Measurements from ENCODE around the gene TAS2R10.
"Not testable (repeated sequence)": the region's sequence is repeated elsewhere in the genome, so short reads cannot be mapped to it uniquely, and the experiment has no call there.

TAS2R10 gene

GRCh38 chr12:10842862-10843261 is 16.7 kb upstream of the TAS2R10 start:
- Histone ChIP-seq H3K4me1 (ENCODE audit: control insufficient read depth, insufficient read depth, low read length) (no peaks in the 10 kb centered on the region), H3K4me3 (ENCODE audit: low read length in 2 of 2) (no peak overlapping the region), H3K27ac (ENCODE audit: low read length) (no peak overlapping the region), H3K9ac (ENCODE audit: low read length in 2 of 2) (no peak overlapping the region), H3K36me3 (ENCODE audit: control insufficient read depth in 2 of 2, insufficient read depth in 2 of 2, low read length in 2 of 2) (peaks cover 3 to 5% of the 10 kb centered on the region in 2 donors), H3K9me3 (ENCODE audit: control insufficient read depth in 2 of 2, low read length in 2 of 2) (no peaks in the 10 kb centered on the region), H3K27me3 (ENCODE audit: control insufficient read depth in 1 of 2, insufficient read depth in 2 of 2, low read length in 2 of 2) (no peaks in the 10 kb centered on the region)

- Histone ChIP-seq H3K9me3 (ENCODE audit: control insufficient read depth in 2 of 2, low read length in 2 of 2) (no peaks in the 10 kb centered on the region), H3K36me3 (ENCODE audit: control insufficient read depth in 2 of 2, insufficient read depth in 2 of 2, low read length in 2 of 2) (peaks cover 2 to 3% of the 10 kb centered on the region in 2 donors), H3K27me3 (ENCODE audit: control insufficient read depth in 1 of 2, insufficient read depth in 2 of 2, low read length in 2 of 2) (no peaks in the 10 kb centered on the region), H3K4me3 (ENCODE audit: low read length in 2 of 2) (no peak overlapping the region), H3K27ac (ENCODE audit: low read length) (no peak overlapping the region), H3K4me1 (ENCODE audit: control insufficient read depth, insufficient read depth, low read length) (no peaks in the 10 kb centered on the region), H3K9ac (ENCODE audit: low read length in 2 of 2) (no peak overlapping the region)
Observed at GRCh38 chr12:10838461-10838860, 12.3 kb upstream of the TAS2R10 start.

GRCh38 chr12:10829994-10830393 is 3.8 kb upstream of the TAS2R10 start:
- H3K27me3 ChIP-seq (ENCODE audit: control insufficient read depth in 1 of 2, insufficient read depth in 2 of 2, low read length in 2 of 2), result no peaks in the 10 kb centered on the region
- H3K4me1 ChIP-seq (ENCODE audit: control insufficient read depth, insufficient read depth, low read length), result no peaks in the 10 kb centered on the region
- H3K9ac ChIP-seq (ENCODE audit: low read length in 2 of 2), result no peak overlapping the region
- no peak overlapping the region for H3K4me3 ChIP-seq (ENCODE audit: low read length in 2 of 2)
- H3K36me3 ChIP-seq (ENCODE audit: control insufficient read depth in 2 of 2, insufficient read depth in 2 of 2, low read length in 2 of 2), result no peaks in the 10 kb centered on the region
- no peak overlapping the region for H3K27ac ChIP-seq (ENCODE audit: low read length)
- H3K9me3 ChIP-seq (ENCODE audit: control insufficient read depth in 2 of 2, low read length in 2 of 2), result no peaks in the 10 kb centered on the region

- Histone ChIP-seq H3K27me3 (ENCODE audit: control insufficient read depth in 1 of 2, insufficient read depth in 2 of 2, low read length in 2 of 2) (no peaks in the 10 kb centered on the region), H3K9me3 (ENCODE audit: control insufficient read depth in 2 of 2, low read length in 2 of 2) (no peaks in the 10 kb centered on the region), H3K4me3 (ENCODE audit: low read length in 2 of 2) (no peak overlapping the region), H3K4me1 (ENCODE audit: control insufficient read depth, insufficient read depth, low read length) (no peaks in the 10 kb centered on the region), H3K9ac (ENCODE audit: low read length in 2 of 2) (no peak overlapping the region), H3K27ac (ENCODE audit: low read length) (no peak overlapping the region), H3K36me3 (ENCODE audit: control insufficient read depth in 2 of 2, insufficient read depth in 2 of 2, low read length in 2 of 2) (no peaks in the 10 kb centered on the region)
Observed at GRCh38 chr12:10824957-10825356, 1.2 kb downstream of the TAS2R10 start.

GRCh38 chr12:10811883-10812536 is 14.1 kb downstream of the TAS2R10 start:
- Histone ChIP-seq H3K27me3 (ENCODE audit: control insufficient read depth in 1 of 2, insufficient read depth in 2 of 2, low read length in 2 of 2) (no peaks in the 10 kb centered on the region), H3K27ac (ENCODE audit: low read length) (no peak overlapping the region), H3K9me3 (ENCODE audit: control insufficient read depth in 2 of 2, low read length in 2 of 2) (no peaks in the 10 kb centered on the region), H3K4me3 (ENCODE audit: low read length in 2 of 2) (no peak overlapping the region), H3K36me3 (ENCODE audit: control insufficient read depth in 2 of 2, insufficient read depth in 2 of 2, low read length in 2 of 2) (no peaks in the 10 kb centered on the region), H3K4me1 (ENCODE audit: control insufficient read depth, insufficient read depth, low read length) (no peaks in the 10 kb centered on the region), H3K9ac (ENCODE audit: low read length in 2 of 2) (no peak overlapping the region)

GRCh38 chr12:10810068-10810467 is 16.1 kb downstream of the TAS2R10 start, which contains the start of gene TAS2R9:
Gene TAS2R9, minus strand, starts transcription at chr12:10810168. Its CDS starts 93 bp downstream, at chr12:10810075.
- Histone ChIP-seq H3K27ac (ENCODE audit: low read length) (no peak within 1 kb of the TSS), H3K4me1 (ENCODE audit: control insufficient read depth, insufficient read depth, low read length) (no peaks in the 10 kb centered on the region), H3K4me3 (ENCODE audit: low read length in 2 of 2) (no peak within 1 kb of the TSS), H3K36me3 (ENCODE audit: control insufficient read depth in 2 of 2, insufficient read depth in 2 of 2, low read length in 2 of 2) (no peaks in the 10 kb centered on the region), H3K9ac (ENCODE audit: low read length in 2 of 2) (no peak within 1 kb of the TSS), H3K9me3 (ENCODE audit: control insufficient read depth in 2 of 2, low read length in 2 of 2) (no peaks in the 10 kb centered on the region), H3K27me3 (ENCODE audit: control insufficient read depth in 1 of 2, insufficient read depth in 2 of 2, low read length in 2 of 2) (no peaks in the 10 kb centered on the region)

GRCh38 chr12:10807186-10807585 is 19.0 kb downstream of the TAS2R10 start, which contains the start of gene TAS2R8:
Gene TAS2R8, minus strand, starts transcription at chr12:10807286. Its CDS starts 306 bp downstream, at chr12:10806980.
- H3K9ac ChIP-seq (ENCODE audit: low read length in 2 of 2), result no peak within 1 kb of the TSS
- no peaks in the 10 kb centered on the region for H3K9me3 ChIP-seq (ENCODE audit: control insufficient read depth in 2 of 2, low read length in 2 of 2)
- no peaks in the 10 kb centered on the region for H3K36me3 ChIP-seq (ENCODE audit: control insufficient read depth in 2 of 2, insufficient read depth in 2 of 2, low read length in 2 of 2)
- H3K27me3 ChIP-seq (ENCODE audit: control insufficient read depth in 1 of 2, insufficient read depth in 2 of 2, low read length in 2 of 2), result no peaks in the 10 kb centered on the region
- H3K4me3 ChIP-seq (ENCODE audit: low read length in 2 of 2), result no peak within 1 kb of the TSS
- no peaks in the 10 kb centered on the region for H3K4me1 ChIP-seq (ENCODE audit: control insufficient read depth, insufficient read depth, low read length)
- no peak within 1 kb of the TSS for H3K27ac ChIP-seq (ENCODE audit: low read length)

- Histone ChIP-seq H3K27me3 (ENCODE audit: control insufficient read depth in 1 of 2, insufficient read depth in 2 of 2, low read length in 2 of 2) (no peaks in the 10 kb centered on the region), H3K27ac (ENCODE audit: low read length) (no peak within 1 kb of the TSS), H3K9me3 (ENCODE audit: control insufficient read depth in 2 of 2, low read length in 2 of 2) (no peaks in the 10 kb centered on the region), H3K4me3 (ENCODE audit: low read length in 2 of 2) (no peak within 1 kb of the TSS), H3K36me3 (ENCODE audit: control insufficient read depth in 2 of 2, insufficient read depth in 2 of 2, low read length in 2 of 2) (no peaks in the 10 kb centered on the region), H3K9ac (ENCODE audit: low read length in 2 of 2) (no peak within 1 kb of the TSS), H3K4me1 (ENCODE audit: control insufficient read depth, insufficient read depth, low read length) (no peaks in the 10 kb centered on the region)
Observed at GRCh38 chr12:10802587-10802986, 23.6 kb downstream of the TAS2R10 start, which contains the start of gene TAS2R7. Gene TAS2R7, minus strand, starts transcription at chr12:10802627. Its CDS starts 57 bp downstream, at chr12:10802570.

- H3K27me3 ChIP-seq (ENCODE audit: control insufficient read depth in 1 of 2, insufficient read depth in 2 of 2, low read length in 2 of 2), result no peaks in the 10 kb centered on the region
- H3K4me1 ChIP-seq (ENCODE audit: control insufficient read depth, insufficient read depth, low read length), result no peaks in the 10 kb centered on the region
- no peak overlapping the region for H3K4me3 ChIP-seq (ENCODE audit: low read length in 2 of 2)
- no peak overlapping the region for H3K9ac ChIP-seq (ENCODE audit: low read length in 2 of 2)
- H3K36me3 ChIP-seq (ENCODE audit: control insufficient read depth in 2 of 2, insufficient read depth in 2 of 2, low read length in 2 of 2), result no peaks in the 10 kb centered on the region
- no peaks in the 10 kb centered on the region for H3K9me3 ChIP-seq (ENCODE audit: control insufficient read depth in 2 of 2, low read length in 2 of 2)
- H3K27ac ChIP-seq (ENCODE audit: low read length), result no peak overlapping the region
Observed at GRCh38 chr12:10801741-10802140, 24.4 kb downstream of the TAS2R10 start.

- no peaks in the 10 kb centered on the region for H3K9me3 ChIP-seq (ENCODE audit: control insufficient read depth in 2 of 2, low read length in 2 of 2)
- H3K9ac ChIP-seq (ENCODE audit: low read length in 2 of 2), result no peak overlapping the region
- H3K4me3 ChIP-seq (ENCODE audit: low read length in 2 of 2), result no peak overlapping the region
- H3K36me3 ChIP-seq (ENCODE audit: control insufficient read depth in 2 of 2, insufficient read depth in 2 of 2, low read length in 2 of 2), result no peaks in the 10 kb centered on the region
- no peak overlapping the region for H3K27ac ChIP-seq (ENCODE audit: low read length)
- H3K27me3 ChIP-seq (ENCODE audit: control insufficient read depth in 1 of 2, insufficient read depth in 2 of 2, low read length in 2 of 2), result no peaks in the 10 kb centered on the region
- no peaks in the 10 kb centered on the region for H3K4me1 ChIP-seq (ENCODE audit: control insufficient read depth, insufficient read depth, low read length)
Observed at GRCh38 chr12:10794222-10794621, 31.9 kb downstream of the TAS2R10 start.

- not testable (repeated sequence) for H3K27ac ChIP-seq (ENCODE audit: low read length); H3K4me1 ChIP-seq (ENCODE audit: control insufficient read depth, insufficient read depth, low read length); H3K36me3 ChIP-seq (ENCODE audit: control insufficient read depth in 2 of 2, insufficient read depth in 2 of 2, low read length in 2 of 2); H3K27me3 ChIP-seq (ENCODE audit: control insufficient read depth in 1 of 2, insufficient read depth in 2 of 2, low read length in 2 of 2); H3K9me3 ChIP-seq (ENCODE audit: control insufficient read depth in 2 of 2, low read length in 2 of 2); H3K9ac ChIP-seq (ENCODE audit: low read length in 2 of 2); H3K4me3 ChIP-seq (ENCODE audit: low read length in 2 of 2)
Observed at GRCh38 chr12:10791769-10792168, 34.4 kb downstream of the TAS2R10 start.
